HG03469 (cell line): Measurements from ENCODE around the gene DENND1A.
"Not testable (repeated sequence)": the region's sequence is repeated elsewhere in the genome, so short reads cannot be mapped to it uniquely, and the experiment has no call there.

ENCODE experiments used
- ATAC-seq: cut with Tn5 transposase; IDR thresholded peaks from one replicate; pipeline ENCODE4 v1.9.1; 2021; ENCODE audit warnings: mild to moderate bottlenecking, moderate library complexity, moderate number of reproducible peaks; ENCODE audit not compliant: unreplicated experiment

DENND1A gene

GRCh38 chr9:123402981-123403509, 526.9 kb downstream of the DENND1A start:
- ATAC-seq, result no peak

GRCh38 chr9:123401879-123402513, 527.9 kb downstream of the DENND1A start:
- peak; percentile 48 for ATAC-seq

- ATAC-seq, result no peak
Observed at GRCh38 chr9:123400926-123401503, 528.9 kb downstream of the DENND1A start.

GRCh38 chr9:123399803-123400378, 530.0 kb downstream of the DENND1A start:
- ATAC-seq, result no peak

- not testable (repeated sequence) for ATAC-seq
Observed at GRCh38 chr9:123398938-123399337, 531.0 kb downstream of the DENND1A start.

GRCh38 chr9:123397975-123398374, 532.0 kb downstream of the DENND1A start:
- ATAC-seq, result no peak

- ATAC-seq, result no peak
Observed at GRCh38 chr9:123395689-123396511, 534.0 kb downstream of the DENND1A start.

- ATAC-seq, result no peak
Observed at GRCh38 chr9:123395276-123395688, 534.6 kb downstream of the DENND1A start.

- ATAC-seq, result no peak
Observed at GRCh38 chr9:123394291-123395235, 535.4 kb downstream of the DENND1A start.

GRCh38 chr9:123392802-123393201, 537.1 kb downstream of the DENND1A start:
- no peak for ATAC-seq

- no peak for ATAC-seq
Observed at GRCh38 chr9:123391946-123392345, 538.0 kb downstream of the DENND1A start.

GRCh38 chr9:123391233-123391632, 538.7 kb downstream of the DENND1A start:
- ATAC-seq, result no peak

GRCh38 chr9:123390337-123391135, 539.4 kb downstream of the DENND1A start:
- no peak for ATAC-seq

GRCh38 chr9:123389698-123390097, 540.2 kb downstream of the DENND1A start:
- no peak for ATAC-seq

GRCh38 chr9:123389070-123389469, 540.9 kb downstream of the DENND1A start:
- ATAC-seq, result no peak

GRCh38 chr9:123387686-123388085, 542.2 kb downstream of the DENND1A start:
- no peak for ATAC-seq

GRCh38 chr9:123383512-123384170, 546.3 kb downstream of the DENND1A start:
- no peak for ATAC-seq

GRCh38 chr9:123382653-123383511, 547.0 kb downstream of the DENND1A start:
- ATAC-seq, result no peak
